BJ (cell line): ENCODE data around the gene SSNA1. TPM values are rescaled to one million over a fixed set of nuclear protein-coding genes. Genes with fewer than 3 reads are reported as not detected.

Experiments
- CTCF ChIA-PET: fragments of 350-600 bp; formaldehyde crosslinking; extraction: SDS; loops from one replicate; lab custom pipeline; 2021; ENCODE audit warnings: antibody characterized with exemption, inconsistent platforms; lab: Yijun Ruan, JAX
- POLR2A ChIA-PET: fragments of 300-600 bp; sonication (Branson Sonifier 250); formaldehyde crosslinking; extraction: SDS; loops from one replicate; lab custom pipeline; 2021; ENCODE audit warnings: antibody characterized with exemption; lab: Charles Lee
- DNase-seq: peaks from one replicate; pipeline ENCODE4 v3.0.0-alpha.2; 2011; ENCODE audit warnings: low read depth
- H3K27me3 ChIP-seq: 2 replicates; pipeline ENCODE4 v1.6.0; 2011; ENCODE audit warnings: low read length; ENCODE audit not compliant: control insufficient read depth, insufficient read depth
- H3K36me3 ChIP-seq: 2 replicates; pipeline ENCODE4 v1.5.1; 2011; ENCODE audit warnings: low read length; ENCODE audit not compliant: control insufficient read depth, insufficient read depth
- H3K4me3 ChIP-seq: 2 replicates; pipeline ENCODE4 v1.5.1; 2011; ENCODE audit warnings: low read depth, mild to moderate bottlenecking, control low read depth, low read length
- CTCF ChIP-seq: IDR thresholded peaks from 2 replicates; pipeline ENCODE4 v1.5.1; 2011; ENCODE audit warnings: low read depth, mild to moderate bottlenecking, control low read depth, inconsistent platforms, low read length, moderate library complexity; ENCODE audit not compliant: insufficient read depth
- polyA plus RNA-seq: library from polyadenylated mRNA; depleted of rRNA; stranded (reverse); fragments of >200 nt; gene quantifications from 2 replicates; pipeline ENCODE4 v1.2.3, GENCODE V29; 2011

SSNA1 gene
- polyA plus RNA-seq, 1 experiment = 81.4 TPM

- Histone ChIP-seq H3K4me3 (no peak overlapping the region), H3K27me3 (peaks cover 31% of the 10 kb centered on the region), H3K36me3 (no peaks in the 10 kb centered on the region)
- DNase-seq = no peak
- ChIA-PET CTCF (interaction anchor here (0.8 to 2.1 kb wide), 2 partner anchors 18 to 22 kb away, joined by 3 to 5 read pairs; no protein-coding TSS in a partner anchor), POLR2A (no interaction called here)
- TF ChIP-seq CTCF = no peak
Measured at GRCh38 chr9:137141050-137141810, 47.2 kb upstream of the SSNA1 start.

- TF ChIP-seq CTCF = no peak
- peaks cover 26% of the 10 kb centered on the region for H3K27me3 ChIP-seq
- ChIA-PET CTCF (interaction anchor here (2.1 kb wide), 1 partner anchor 23 kb away, joined by 5 read pairs; no protein-coding TSS in a partner anchor), POLR2A (no interaction called here)
- H3K4me3 ChIP-seq = no peak overlapping the region
- no peak for DNase-seq
- H3K36me3 ChIP-seq = no peaks in the 10 kb centered on the region
Measured at GRCh38 chr9:137141976-137142936, 46.2 kb upstream of the SSNA1 start.

- ChIA-PET CTCF (no interaction called here), POLR2A (no interaction called here)
- no peak for TF ChIP-seq CTCF
- Histone ChIP-seq H3K36me3 (no peaks in the 10 kb centered on the region), H3K27me3 (peaks cover 18% of the 10 kb centered on the region), H3K4me3 (no peak overlapping the region)
- DNase-seq = no peak
Measured at GRCh38 chr9:137143459-137143858, 45.0 kb upstream of the SSNA1 start.

- ChIA-PET POLR2A (no interaction called here), CTCF (interaction anchor here (0.9 kb wide), 1 partner anchor 10 kb away, joined by 3 read pairs; no protein-coding TSS in a partner anchor)
- no peak for DNase-seq
- no peak for TF ChIP-seq CTCF
- no peaks in the 10 kb centered on the region for H3K36me3 ChIP-seq
- H3K27me3 ChIP-seq = peaks cover 6% of the 10 kb centered on the region
- no peak overlapping the region for H3K4me3 ChIP-seq
Measured at GRCh38 chr9:137145731-137146526, 42.5 kb upstream of the SSNA1 start.
